Prostate gland (tissue), 2 donors: ENCODE results near the gene KDM4B. TPM values are rescaled to one million over a fixed set of nuclear protein-coding genes. Genes with fewer than 3 reads are reported as not detected.

Experiments
- DNase-seq: peaks from one replicate; pipeline ENCODE4 v3.0.0-alpha.2; 2019; ENCODE audit warnings: low spot score
- H3K27ac ChIP-seq, 2 donors: fragments of 200-600 bp; sonication (generic); 2 replicates each; pipeline ENCODE4 v1.5.1; 2017 to 2019
- H3K27me3 ChIP-seq: fragments of 200-600 bp; sonication (generic); replicated peaks from 2 replicates; pipeline ENCODE4 v1.5.1; 2019; ENCODE audit not compliant: insufficient read depth
- H3K36me3 ChIP-seq, 2 donors: fragments of 200-600 bp; sonication (generic); 1 replicate in 1 of 2; 2 replicates in 1 of 2; pipeline versions ENCODE4 v1.5.1 to v1.8.1; 2017 to 2019
- H3K4me1 ChIP-seq: fragments of 200-600 bp; sonication (generic); replicated peaks from 2 replicates; pipeline ENCODE4 v1.5.1; 2019
- H3K4me3 ChIP-seq, 2 donors: fragments of 200-600 bp; sonication (generic); 2 replicates each; pipeline ENCODE4 v1.5.1; 2017 to 2019
- H3K9me3 ChIP-seq: fragments of 200-600 bp; sonication (generic); 2 replicates; pipeline ENCODE4 v1.5.1; 2017
- CTCF ChIP-seq, 4 experiments: fragments of 200-600 bp in 2 of 4; fragments of 450-650 bp in 2 of 4; sonication (generic) in 2 of 4; IDR thresholded peaks; 1 replicate in 3 of 4; 2 replicates in 1 of 4; pipeline ENCODE4 v1.5.1; 2016 to 2019; ENCODE audit warnings: antibody characterized with exemption in 4 of 4, mild to moderate bottlenecking in 2 of 4, moderate library complexity in 2 of 4
- POLR2A ChIP-seq: fragments of 450-650 bp; IDR thresholded peaks from one replicate; pipeline ENCODE4 v1.6.1; 2016; ENCODE audit warnings: antibody characterized with exemption, mild to moderate bottlenecking
- POLR2AphosphoS5 ChIP-seq: sonication (generic); formaldehyde crosslinking; IDR thresholded peaks from one replicate; pipeline ENCODE4 v1.6.1; 2017; ENCODE audit warnings: antibody characterized with exemption
- WGBS: methylation state at CpG from one replicate; pipeline ENCODE4 v1.1.5; 2018; 5-methylcytosine and 5-hydroxymethylcytosine counted together
- intact Hi-C: fragments of 100-400 bp; cut with DNase I; formaldehyde crosslinking; loops from one replicate; pipeline ENCODE4 v1.14.2; 2022
- total RNA-seq, 2 donors: library from RNA; depleted of rRNA; stranded (reverse); fragments of >200 nt; gene quantifications; one replicate each; pipeline ENCODE4 v1.1.0, GENCODE V29; 2016

KDM4B gene
- total RNA-seq, 2 donors from 2014 or later = 74.6 to 136 TPM

GRCh38 chr19:5121266-5122120 lies 152.6 kb downstream of the KDM4B start:
- Histone ChIP-seq H3K27me3 (no peaks in the 10 kb centered on the region), H3K4me1 (no peaks in the 10 kb centered on the region), H3K27ac (no peak overlapping the region), H3K4me3 (no peak overlapping the region), H3K36me3 (peaks cover 5 to 11% of the 10 kb centered on the region in 2 donors), H3K9me3 (no peaks in the 10 kb centered on the region)
- TF ChIP-seq POLR2A = no peak
- TF ChIP-seq CTCF (IDR thresholded peaks at IDR 0.05) = no peak
- no peak for TF ChIP-seq POLR2AphosphoS5
- 92% methylated on average over 28 of the region's 28 CpGs for WGBS
- intact Hi-C loops = no loop called here
- DNase-seq = no peak

- Histone ChIP-seq H3K27me3 (no peaks in the 10 kb centered on the region), H3K27ac (no peak overlapping the region), H3K9me3 (no peaks in the 10 kb centered on the region), H3K4me3 (no peak overlapping the region), H3K36me3 (peaks cover 5 to 11% of the 10 kb centered on the region in 2 donors), H3K4me1 (no peaks in the 10 kb centered on the region)
- DNase-seq = no peak
- TF ChIP-seq POLR2AphosphoS5 (no peak), CTCF (IDR thresholded peaks at IDR 0.05) (no peak), POLR2A (no peak)
- intact Hi-C loops = no loop called here
- 79% methylated on average over 4 of the region's 4 CpGs for WGBS
Measured at GRCh38 chr19:5122121-5122400, 153.1 kb downstream of the KDM4B start.

- peaks cover 5 to 11% of the 10 kb centered on the region in 2 donors for H3K36me3 ChIP-seq
- no peak overlapping the region for H3K27ac ChIP-seq
- intact Hi-C loops = no loop called here
- 92% methylated on average over 29 of the region's 30 CpGs for WGBS
- no peak for TF ChIP-seq POLR2AphosphoS5
- TF ChIP-seq POLR2A = no peak
- H3K9me3 ChIP-seq = no peaks in the 10 kb centered on the region
- no peak overlapping the region for H3K4me3 ChIP-seq
- H3K4me1 ChIP-seq = no peaks in the 10 kb centered on the region
- H3K27me3 ChIP-seq = no peaks in the 10 kb centered on the region
- no peak for DNase-seq
Measured at GRCh38 chr19:5122671-5123409, 153.9 kb downstream of the KDM4B start.

- no peak for DNase-seq
- Histone ChIP-seq H3K9me3 (no peaks in the 10 kb centered on the region), H3K4me1 (peaks cover 4% of the 10 kb centered on the region), H3K36me3 (peaks cover 5 to 11% of the 10 kb centered on the region in 2 donors), H3K4me3 (no peak overlapping the region), H3K27ac (no peak overlapping the region), H3K27me3 (no peaks in the 10 kb centered on the region)
- 95% methylated on average over 3 of the region's 11 CpGs for WGBS
- no peak for TF ChIP-seq CTCF (IDR thresholded peaks at IDR 0.05)
- TF ChIP-seq POLR2AphosphoS5 = no peak
- no peak for TF ChIP-seq POLR2A
- intact Hi-C loops = no loop called here
Measured at GRCh38 chr19:5123646-5124045, 154.7 kb downstream of the KDM4B start.

GRCh38 chr19:5124111-5124855 lies 155.4 kb downstream of the KDM4B start:
- Histone ChIP-seq H3K27me3 (no peaks in the 10 kb centered on the region), H3K27ac (no peak overlapping the region), H3K4me1 (peaks cover 4% of the 10 kb centered on the region), H3K4me3 (no peak overlapping the region), H3K9me3 (no peaks in the 10 kb centered on the region), H3K36me3 (peaks cover 5 to 11% of the 10 kb centered on the region in 2 donors)
- intact Hi-C loops = no loop called here
- no peak for TF ChIP-seq CTCF (IDR thresholded peaks at IDR 0.05)
- no peak for DNase-seq
- 96% methylated on average over 21 of the region's 21 CpGs for WGBS
